Activated naive CD4-positive, alpha-beta T cell treated with anti-CD3 and anti-CD28 coated beads, Interleukin-2, amount 50 U/mL, for 24 hours (primary cell): Measurements from ENCODE around the gene TFEC.
A peak's percentile ranks its signal among the peaks of the same experiment; 100 is the strongest.
"Not testable (repeated sequence)": the region's sequence is repeated elsewhere in the genome, so short reads cannot be mapped to it uniquely, and the experiment has no call there.

Experiments
- H3K27ac Mint-ChIP-seq: one replicate; pipeline ENCODE4 v1.8.0; 2021; ENCODE audit warnings: mild to moderate bottlenecking, mixed read lengths
- H3K27me3 Mint-ChIP-seq: one replicate; pipeline ENCODE4 v1.8.0; 2021; ENCODE audit warnings: mixed read lengths
- H3K36me3 Mint-ChIP-seq: one replicate; pipeline ENCODE4 v1.8.0; 2021; ENCODE audit warnings: mixed read lengths
- H3K4me1 Mint-ChIP-seq: one replicate; pipeline ENCODE4 v1.8.0; 2021; ENCODE audit warnings: mixed read lengths
- H3K4me3 Mint-ChIP-seq: one replicate; pipeline ENCODE4 v1.8.0; 2021; ENCODE audit warnings: mild to moderate bottlenecking, mixed read lengths
- H3K9me3 Mint-ChIP-seq: one replicate; pipeline ENCODE4 v1.8.0; 2021; ENCODE audit warnings: mixed read lengths

Gene TFEC

DNA sequence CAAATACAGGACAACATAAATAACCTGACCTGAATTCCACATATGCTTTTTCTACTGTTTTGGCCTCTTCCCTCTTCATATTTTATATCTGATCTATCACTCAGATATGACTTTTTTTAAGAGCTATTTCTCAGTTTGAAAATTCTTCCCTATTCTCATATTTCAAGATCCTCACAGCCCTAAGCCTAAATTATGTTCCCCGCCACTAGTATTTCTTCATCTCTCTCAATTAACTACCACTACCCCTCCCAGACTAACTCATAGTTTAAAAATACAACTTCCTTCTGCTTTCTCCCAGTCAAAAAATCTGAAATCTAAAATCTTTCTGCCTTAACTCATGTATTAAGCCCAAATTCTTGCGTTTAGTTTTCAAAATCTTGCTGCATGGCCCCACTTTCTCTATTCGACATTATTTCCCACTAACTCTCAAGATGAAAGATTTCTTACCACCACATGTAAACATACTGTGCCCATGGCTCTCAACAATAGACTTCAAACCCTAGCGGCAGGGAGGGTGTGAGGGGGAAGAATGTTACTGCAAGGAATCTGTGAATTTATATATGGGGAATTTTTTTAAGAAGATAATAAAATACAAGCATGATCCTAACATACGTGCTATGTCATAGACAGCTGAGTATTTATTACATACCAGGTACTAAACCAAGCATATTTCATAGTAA is 64.6 kb downstream of the TFEC start:
- H3K4me3 Mint-ChIP-seq, result no peak overlapping the region
- H3K27ac Mint-ChIP-seq, result no peak overlapping the region
- no peaks in the 10 kb centered on the region for H3K9me3 Mint-ChIP-seq
- no peaks in the 10 kb centered on the region for H3K36me3 Mint-ChIP-seq
- peaks cover 1% of the 10 kb centered on the region for H3K27me3 Mint-ChIP-seq
- H3K4me1 Mint-ChIP-seq, result no peaks in the 10 kb centered on the region

DNA sequence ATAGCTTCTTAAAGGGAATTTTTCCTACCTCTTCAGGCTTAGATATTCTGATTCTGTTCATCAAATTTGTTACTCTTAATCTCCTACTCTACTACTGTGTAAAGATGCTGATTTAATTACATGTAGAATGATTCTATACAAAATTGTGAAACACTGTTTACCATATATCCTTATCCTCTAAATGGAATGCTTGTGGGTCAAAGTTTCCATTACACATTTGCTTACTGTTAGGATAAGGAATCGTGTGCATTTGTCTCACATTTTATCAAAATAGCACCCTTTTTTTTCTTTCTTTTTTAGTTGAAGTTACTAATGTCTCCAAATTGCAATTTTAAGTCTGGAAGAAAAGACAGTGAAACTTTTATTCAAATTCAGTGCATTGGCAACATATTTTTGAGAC is 65.3 kb downstream of the TFEC start:
- Mint-ChIP-seq H3K4me3 (no peak overlapping the region), H3K36me3 (no peaks in the 10 kb centered on the region), H3K9me3 (no peaks in the 10 kb centered on the region), H3K27ac (no peak overlapping the region), H3K27me3 (peaks cover 1% of the 10 kb centered on the region), H3K4me1 (no peaks in the 10 kb centered on the region)

DNA sequence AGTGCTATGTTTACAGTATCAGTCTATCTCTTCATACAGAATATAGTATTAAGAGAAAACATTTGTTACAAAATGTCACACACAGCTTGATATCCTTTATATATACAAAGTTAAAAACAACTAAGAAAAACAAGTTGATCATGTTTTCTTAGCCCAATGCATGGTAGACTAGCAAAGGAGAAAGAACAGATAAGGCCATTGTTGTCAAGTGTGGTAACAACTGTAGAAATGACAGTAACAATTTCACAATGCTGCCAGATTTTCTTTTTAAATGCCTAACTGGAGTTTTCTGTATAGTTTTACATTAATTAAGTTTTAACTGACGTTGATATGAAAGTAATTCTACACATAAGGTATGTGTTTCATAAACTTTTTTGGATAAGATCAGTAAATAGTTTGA is 65.8 kb downstream of the TFEC start:
- no peaks in the 10 kb centered on the region for H3K9me3 Mint-ChIP-seq
- no peaks in the 10 kb centered on the region for H3K36me3 Mint-ChIP-seq
- no peak overlapping the region for H3K4me3 Mint-ChIP-seq
- H3K27me3 Mint-ChIP-seq, result no peaks in the 10 kb centered on the region
- no peak overlapping the region for H3K27ac Mint-ChIP-seq
- no peaks in the 10 kb centered on the region for H3K4me1 Mint-ChIP-seq

DNA sequence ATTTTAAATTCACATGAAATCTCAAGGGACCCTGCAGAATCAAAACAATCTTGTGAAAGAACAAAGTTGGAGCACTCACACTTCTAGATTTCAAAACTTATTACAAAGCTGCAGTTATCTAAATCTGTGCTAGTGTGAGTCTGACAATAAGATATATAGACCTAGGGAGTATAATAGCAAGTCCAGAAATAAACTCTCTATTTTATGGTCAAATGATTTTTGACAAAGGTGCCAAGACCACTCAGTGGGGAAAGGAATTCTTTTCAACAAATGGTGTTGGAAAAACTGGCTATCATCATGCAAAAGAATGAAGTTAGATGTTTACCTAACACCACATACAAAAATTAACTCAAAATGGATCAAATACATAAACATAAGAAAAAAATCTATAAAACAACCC is 68.2 kb downstream of the TFEC start:
- no peak overlapping the region for H3K27ac Mint-ChIP-seq
- no peaks in the 10 kb centered on the region for H3K4me1 Mint-ChIP-seq
- no peak overlapping the region for H3K4me3 Mint-ChIP-seq
- no peaks in the 10 kb centered on the region for H3K36me3 Mint-ChIP-seq
- peaks cover 5% of the 10 kb centered on the region for H3K9me3 Mint-ChIP-seq
- no peaks in the 10 kb centered on the region for H3K27me3 Mint-ChIP-seq

DNA sequence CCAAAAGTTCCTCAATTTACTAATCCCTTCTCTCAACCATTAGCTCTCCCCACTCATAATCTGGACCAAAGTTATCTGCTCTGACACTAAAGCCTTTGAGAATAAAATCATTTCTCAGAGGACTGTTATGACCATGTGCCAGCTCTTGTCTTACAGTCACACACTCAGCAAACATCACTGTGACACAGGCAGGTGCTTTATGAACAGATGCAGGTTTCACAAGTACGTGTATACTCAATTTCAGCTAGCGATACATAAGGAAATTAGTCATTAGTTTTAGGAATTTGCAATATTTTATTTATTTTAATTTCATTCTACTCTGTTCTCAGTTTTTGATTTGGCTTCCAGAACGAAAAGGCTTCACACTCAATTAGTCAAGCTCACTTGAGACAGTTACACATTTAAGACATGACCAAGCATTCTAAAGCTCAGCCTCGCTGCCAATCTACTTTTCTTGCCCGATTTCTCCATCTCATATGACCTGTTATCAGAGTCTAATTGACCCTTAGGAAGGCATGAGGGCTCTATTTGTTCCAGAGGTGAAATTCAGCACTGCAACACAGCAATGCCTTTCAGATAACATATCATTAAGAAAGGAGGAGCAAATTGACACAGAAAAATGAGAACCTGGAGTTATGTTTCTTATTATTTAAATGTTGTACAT is 76.8 kb downstream of the TFEC start:
- Mint-ChIP-seq H3K27me3 (no peaks in the 10 kb centered on the region), H3K4me1 (no peaks in the 10 kb centered on the region), H3K36me3 (no peaks in the 10 kb centered on the region), H3K27ac (no peak overlapping the region), H3K4me3 (no peak overlapping the region), H3K9me3 (no peaks in the 10 kb centered on the region)

DNA sequence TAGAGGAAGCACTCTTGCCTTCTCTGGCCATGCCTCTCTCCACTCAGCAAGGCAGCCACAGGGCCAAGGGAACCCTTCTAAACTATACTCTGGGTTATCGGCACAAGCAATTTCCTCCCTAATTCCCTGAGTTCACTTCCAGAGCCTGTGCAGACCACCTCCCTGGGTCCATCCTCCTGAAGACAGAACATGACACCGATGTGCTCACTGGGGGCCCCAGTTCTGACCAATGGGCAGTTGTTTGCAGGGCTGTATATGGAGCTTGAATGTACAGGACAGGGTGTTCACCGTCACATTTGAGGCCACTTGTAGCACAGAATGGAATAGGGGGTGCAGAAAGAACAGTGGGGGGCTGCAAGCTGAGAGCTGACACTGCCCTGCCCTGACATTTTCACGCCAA is 77.7 kb downstream of the TFEC start:
- no peak overlapping the region for H3K4me3 Mint-ChIP-seq
- no peak overlapping the region for H3K27ac Mint-ChIP-seq
- no peaks in the 10 kb centered on the region for H3K4me1 Mint-ChIP-seq
- no peaks in the 10 kb centered on the region for H3K9me3 Mint-ChIP-seq
- H3K36me3 Mint-ChIP-seq, result no peaks in the 10 kb centered on the region
- H3K27me3 Mint-ChIP-seq, result no peaks in the 10 kb centered on the region

DNA sequence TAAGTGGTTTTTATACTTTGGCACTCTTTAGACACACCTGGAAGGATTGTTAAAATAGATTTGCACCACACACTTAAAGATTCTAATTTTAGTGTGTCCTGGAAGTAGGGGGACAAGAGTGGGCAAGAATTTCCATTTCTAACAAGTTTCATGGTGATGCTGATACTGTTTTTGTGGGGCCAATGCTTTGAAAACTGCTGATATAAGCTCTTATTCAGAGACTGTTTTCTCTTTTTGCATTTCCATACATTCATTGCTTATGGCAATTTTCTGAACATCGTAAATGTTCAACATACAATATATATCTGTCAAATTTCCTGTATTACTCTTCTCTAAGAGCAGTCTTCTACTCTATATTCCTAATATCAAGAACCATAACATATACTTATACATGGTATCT is 79.0 kb downstream of the TFEC start:
- H3K27ac Mint-ChIP-seq, result no peak overlapping the region
- no peaks in the 10 kb centered on the region for H3K4me1 Mint-ChIP-seq
- H3K36me3 Mint-ChIP-seq, result no peaks in the 10 kb centered on the region
- H3K4me3 Mint-ChIP-seq, result no peak overlapping the region
- H3K9me3 Mint-ChIP-seq, result no peaks in the 10 kb centered on the region
- no peaks in the 10 kb centered on the region for H3K27me3 Mint-ChIP-seq

DNA sequence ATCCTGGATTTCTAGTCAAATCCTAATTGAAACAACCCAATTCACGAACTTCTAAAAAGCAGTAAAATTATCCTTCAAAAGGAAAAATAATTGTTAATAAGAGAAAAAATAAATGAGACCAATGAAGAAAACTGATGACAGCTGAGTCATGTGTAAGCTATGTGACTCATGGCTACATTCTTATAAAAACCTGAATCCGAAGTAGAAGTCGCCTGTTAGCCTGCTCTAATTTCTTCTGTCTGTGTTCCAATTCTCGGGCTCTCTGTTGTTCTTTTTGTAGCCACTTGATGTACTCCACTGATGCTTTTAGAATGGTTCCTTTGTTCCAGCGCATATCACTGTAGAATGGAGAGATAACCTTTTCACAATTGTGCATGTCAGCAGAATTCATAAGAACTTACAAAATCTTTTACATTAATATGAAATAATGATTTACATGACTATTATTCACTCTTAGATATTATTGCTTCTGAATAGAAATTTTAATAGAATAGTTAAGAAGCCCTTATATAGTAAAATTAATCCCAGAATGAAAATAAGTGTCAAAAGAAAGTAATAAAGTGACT is 88.8 kb downstream of the TFEC start:
- no peaks in the 10 kb centered on the region for H3K4me1 Mint-ChIP-seq
- H3K36me3 Mint-ChIP-seq, result no peaks in the 10 kb centered on the region
- H3K4me3 Mint-ChIP-seq, result no peak overlapping the region
- no peaks in the 10 kb centered on the region for H3K9me3 Mint-ChIP-seq
- no peak overlapping the region for H3K27ac Mint-ChIP-seq
- H3K27me3 Mint-ChIP-seq, result no peaks in the 10 kb centered on the region

DNA sequence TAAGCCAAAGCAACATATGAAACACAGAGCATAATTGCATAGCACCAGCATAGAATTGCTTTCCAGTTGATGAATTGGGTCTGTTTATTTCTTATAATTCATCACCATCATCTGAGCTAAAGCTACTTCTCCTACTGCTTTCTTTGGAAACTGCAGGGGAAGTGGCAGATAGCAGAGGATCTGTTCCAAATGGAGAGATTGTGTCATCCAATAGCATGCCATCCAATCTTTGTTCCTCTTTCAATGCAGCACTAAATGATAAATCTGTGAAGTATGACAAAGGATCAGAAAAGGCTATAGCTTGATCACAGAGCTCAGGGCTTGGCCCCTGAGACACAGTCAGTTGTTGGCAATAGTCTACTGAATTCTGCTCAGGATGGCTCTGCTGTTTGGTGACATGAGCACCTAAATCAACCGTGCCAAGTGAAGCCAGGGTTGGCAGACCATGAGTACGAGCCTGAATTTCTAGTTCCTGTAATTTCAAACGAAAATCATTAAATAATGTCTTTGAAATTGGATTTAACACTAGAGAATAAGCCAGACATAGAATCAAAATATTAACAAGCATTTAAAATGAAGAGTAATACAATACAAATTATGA is 90.0 kb downstream of the TFEC start:
- Mint-ChIP-seq H3K4me1 (no peaks in the 10 kb centered on the region), H3K36me3 (no peaks in the 10 kb centered on the region), H3K27ac (no peak overlapping the region), H3K9me3 (no peaks in the 10 kb centered on the region), H3K4me3 (no peak overlapping the region), H3K27me3 (no peaks in the 10 kb centered on the region)

DNA sequence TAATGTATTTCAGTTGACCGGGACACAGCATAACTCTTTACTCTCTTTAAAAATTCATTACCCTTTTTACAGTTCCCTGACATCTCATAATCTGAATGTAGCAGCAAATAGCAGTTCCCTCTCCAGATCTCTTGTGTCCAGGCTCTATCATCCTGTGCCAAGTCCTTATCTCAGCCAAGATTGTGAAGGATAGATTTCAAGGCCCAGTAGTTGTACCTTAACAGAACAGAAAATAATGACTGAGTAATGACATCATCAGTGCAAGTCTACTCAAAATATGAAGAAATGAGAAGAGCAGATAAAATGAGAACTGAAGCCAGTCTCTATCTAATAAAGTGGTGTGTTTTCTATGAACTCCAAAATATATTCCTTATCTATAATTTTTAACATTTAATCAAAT is 92.6 kb downstream of the TFEC start:
- H3K4me1 Mint-ChIP-seq, result no peaks in the 10 kb centered on the region
- H3K9me3 Mint-ChIP-seq, result no peaks in the 10 kb centered on the region
- peak overlapping the region; percentile 1 for H3K27ac Mint-ChIP-seq
- no peak overlapping the region for H3K4me3 Mint-ChIP-seq
- no peaks in the 10 kb centered on the region for H3K27me3 Mint-ChIP-seq
- H3K36me3 Mint-ChIP-seq, result no peaks in the 10 kb centered on the region

DNA sequence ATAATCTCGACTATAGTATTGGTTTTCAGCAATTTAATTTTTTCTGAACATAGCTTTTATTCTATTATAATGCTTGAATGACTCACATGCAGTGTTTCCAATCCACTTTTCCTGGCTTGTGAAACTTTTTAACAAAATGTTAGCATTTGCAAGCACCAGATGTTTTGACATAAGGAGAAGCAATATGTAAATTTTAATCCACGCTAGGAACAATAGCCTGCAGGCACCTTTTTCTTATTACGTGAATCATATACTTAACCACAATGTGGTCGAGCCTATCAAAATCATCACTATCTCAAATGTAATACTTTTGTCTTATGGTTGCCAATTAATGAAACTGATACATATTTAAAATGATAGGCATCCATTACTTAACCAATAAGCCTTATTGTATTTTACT is 97.1 kb downstream of the TFEC start:
- no peak overlapping the region for H3K4me3 Mint-ChIP-seq
- H3K27ac Mint-ChIP-seq, result no peak overlapping the region
- no peaks in the 10 kb centered on the region for H3K36me3 Mint-ChIP-seq
- H3K9me3 Mint-ChIP-seq, result no peaks in the 10 kb centered on the region
- H3K27me3 Mint-ChIP-seq, result no peaks in the 10 kb centered on the region
- H3K4me1 Mint-ChIP-seq, result no peaks in the 10 kb centered on the region

DNA sequence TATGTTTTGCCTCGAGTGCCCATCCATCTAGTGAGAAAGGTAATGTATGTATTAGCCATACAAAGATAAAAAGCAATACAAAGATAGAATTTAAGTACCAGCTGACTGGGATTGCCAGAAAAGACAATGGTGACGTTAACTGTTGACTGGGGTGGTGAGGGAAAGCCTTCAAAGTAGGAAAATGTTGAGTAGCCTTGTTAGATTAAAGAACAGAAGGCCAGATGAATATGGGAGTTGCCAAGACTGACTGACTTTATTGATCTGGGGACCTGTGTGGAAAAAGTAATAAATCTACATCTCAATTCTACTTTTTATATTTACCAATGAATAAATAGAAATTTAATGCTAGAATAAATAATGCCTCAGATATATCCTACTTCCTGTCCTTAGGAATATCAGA is 97.7 kb downstream of the TFEC start:
- H3K27ac Mint-ChIP-seq, result no peak overlapping the region
- no peaks in the 10 kb centered on the region for H3K27me3 Mint-ChIP-seq
- H3K36me3 Mint-ChIP-seq, result no peaks in the 10 kb centered on the region
- H3K9me3 Mint-ChIP-seq, result no peaks in the 10 kb centered on the region
- H3K4me1 Mint-ChIP-seq, result no peaks in the 10 kb centered on the region
- no peak overlapping the region for H3K4me3 Mint-ChIP-seq

DNA sequence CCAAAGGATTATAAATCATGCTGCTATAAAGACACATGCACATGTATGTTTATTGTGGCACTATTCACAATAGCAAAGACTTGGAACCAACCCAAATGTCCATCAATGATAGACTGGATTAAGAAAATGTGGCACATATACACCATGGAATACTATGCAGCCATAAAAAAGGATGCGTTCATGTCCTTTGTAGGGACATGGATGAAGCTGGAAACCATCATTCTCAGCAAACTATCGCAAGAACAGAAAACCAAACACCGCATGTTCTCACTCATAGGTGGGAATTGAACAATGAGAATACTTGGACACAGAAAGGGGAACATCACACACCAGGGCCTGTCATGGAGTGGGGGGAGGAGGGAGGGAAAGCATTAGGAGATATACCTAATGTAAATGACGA is 100.4 kb downstream of the TFEC start:
- H3K27me3 Mint-ChIP-seq, H3K36me3 Mint-ChIP-seq, H3K27ac Mint-ChIP-seq, H3K4me1 Mint-ChIP-seq, H3K4me3 Mint-ChIP-seq, H3K9me3 Mint-ChIP-seq: not testable (repeated sequence)

DNA sequence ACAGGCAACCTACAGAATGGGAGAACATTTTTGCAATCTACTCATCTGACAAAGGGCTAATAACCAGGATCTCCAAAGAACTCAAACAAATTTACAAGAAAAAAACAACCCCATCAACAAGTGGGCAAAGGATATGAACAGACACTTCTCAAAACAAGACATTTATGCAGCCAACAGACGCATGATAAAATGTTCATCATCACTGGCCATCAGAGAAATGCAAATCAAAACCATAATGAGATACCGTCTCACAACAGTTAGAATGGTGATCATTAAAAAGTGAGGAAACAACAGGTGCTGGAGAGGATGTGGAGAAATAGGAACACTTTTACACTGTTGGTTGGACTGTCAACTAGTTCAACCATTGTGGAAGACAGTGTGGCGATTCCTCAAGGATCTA is 100.8 kb downstream of the TFEC start:
- not testable (repeated sequence) for H3K4me3 Mint-ChIP-seq, H3K36me3 Mint-ChIP-seq, H3K9me3 Mint-ChIP-seq, H3K27me3 Mint-ChIP-seq, H3K27ac Mint-ChIP-seq, H3K4me1 Mint-ChIP-seq

DNA sequence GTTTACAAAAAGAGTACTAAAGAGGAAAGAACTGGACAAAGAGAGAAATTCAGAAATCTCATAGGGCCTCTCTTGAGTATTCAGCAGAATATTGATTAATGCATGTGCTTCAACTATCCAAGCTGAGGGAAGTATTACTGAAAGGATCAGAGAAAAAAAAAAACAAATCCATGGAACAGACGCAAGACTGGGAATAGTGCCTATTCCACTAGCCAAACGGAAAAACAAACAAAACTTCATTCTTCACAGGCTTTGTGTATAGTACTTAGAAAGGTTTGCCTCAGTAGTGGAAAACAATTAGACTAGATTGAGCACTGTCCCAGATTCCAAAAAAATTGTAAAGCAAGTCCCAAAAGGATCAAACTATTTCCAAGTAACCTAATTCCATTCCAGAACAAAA is 106.2 kb downstream of the TFEC start:
- H3K4me3 Mint-ChIP-seq, result no peak overlapping the region
- no peaks in the 10 kb centered on the region for H3K27me3 Mint-ChIP-seq
- no peaks in the 10 kb centered on the region for H3K4me1 Mint-ChIP-seq
- no peak overlapping the region for H3K27ac Mint-ChIP-seq
- H3K9me3 Mint-ChIP-seq, result no peaks in the 10 kb centered on the region
- H3K36me3 Mint-ChIP-seq, result no peaks in the 10 kb centered on the region

DNA sequence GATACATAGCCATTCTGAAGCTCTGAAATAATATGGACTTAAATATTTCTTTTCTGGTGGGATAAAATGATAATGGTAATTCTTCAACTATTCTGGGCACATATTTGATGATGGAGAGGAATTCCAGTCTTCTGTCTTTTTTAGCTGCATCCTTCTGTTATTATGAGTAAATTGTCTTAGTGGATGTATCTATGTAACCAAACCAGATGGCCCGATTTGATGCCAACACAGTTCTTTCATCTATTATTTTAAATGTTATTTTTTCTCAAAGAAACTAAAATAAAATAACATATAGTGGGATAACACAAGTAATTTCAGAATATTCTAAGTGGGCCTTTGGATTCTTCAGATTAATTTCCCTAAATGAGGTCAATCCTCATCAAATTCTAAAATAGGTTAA is 110.2 kb downstream of the TFEC start:
- Mint-ChIP-seq H3K4me1 (no peaks in the 10 kb centered on the region), H3K4me3 (no peak overlapping the region)

More for the DNA sequence above, 110.2 kb downstream of the TFEC start:
- Mint-ChIP-seq H3K27me3 (no peaks in the 10 kb centered on the region), H3K27ac (no peak overlapping the region), H3K36me3 (no peaks in the 10 kb centered on the region), H3K9me3 (no peaks in the 10 kb centered on the region)
